H9 (cell line): Measurements from ENCODE around the gene PSMA2. TPM values are rescaled to one million over a fixed set of nuclear protein-coding genes. Genes with fewer than 3 reads are reported as not detected.
A peak's percentile ranks its signal among the peaks of the same experiment; 100 is the strongest.

Experiments
- DNase-seq: peaks from one replicate; pipeline ENCODE4 v3.0.0-alpha.2; 2017
- H2AFZ ChIP-seq: one replicate; pipeline ENCODE4 v1.6.1; 2013; ENCODE audit warnings: mild to moderate bottlenecking, low read length, control low read depth, moderate library complexity
- H2AK5ac ChIP-seq: 2 replicates; pipeline ENCODE4 v1.6.1; 2013; ENCODE audit warnings: low read length, control low read depth, mixed read lengths; ENCODE audit not compliant: insufficient read length
- H2BK120ac ChIP-seq: one replicate; pipeline ENCODE4 v1.6.1; 2013; ENCODE audit warnings: low read depth, mild to moderate bottlenecking, low read length, control low read depth, inconsistent platforms; ENCODE audit not compliant: poor library complexity, severe bottlenecking
- H2BK12ac ChIP-seq: 2 replicates; pipeline ENCODE4 v1.6.1; 2013; ENCODE audit warnings: low read length, control low read depth, mixed read lengths, low read depth; ENCODE audit not compliant: insufficient read length
- H2BK15ac ChIP-seq: 2 replicates; pipeline ENCODE4 v1.6.1; 2013; ENCODE audit warnings: low read depth, low read length, control low read depth
- H2BK20ac ChIP-seq: one replicate; pipeline ENCODE4 v1.6.1; 2013; ENCODE audit warnings: low read depth, mild to moderate bottlenecking, low read length, control low read depth, inconsistent platforms; ENCODE audit not compliant: poor library complexity, severe bottlenecking
- H2BK5ac ChIP-seq: 2 replicates; pipeline ENCODE4 v1.6.1; 2013; ENCODE audit warnings: low read length, control low read depth, mixed read lengths; ENCODE audit not compliant: insufficient read length
- H3K14ac ChIP-seq: 2 replicates; pipeline ENCODE4 v1.6.1; 2013; ENCODE audit warnings: low read length, control low read depth; ENCODE audit not compliant: insufficient read depth
- H3K18ac ChIP-seq: 2 replicates; pipeline ENCODE4 v1.6.1; 2013; ENCODE audit warnings: low read depth, mild to moderate bottlenecking, mixed read lengths, low read length, control low read depth; ENCODE audit not compliant: insufficient read length
- H3K23ac ChIP-seq: 2 replicates; pipeline ENCODE4 v1.6.1; 2013; ENCODE audit warnings: low read length, control low read depth, mixed read lengths, low read depth; ENCODE audit not compliant: insufficient read length
- H3K23me2 ChIP-seq: 2 replicates; pipeline ENCODE4 v1.6.1; 2013; ENCODE audit warnings: low read depth, mild to moderate bottlenecking, mixed read lengths, low read length, control low read depth; ENCODE audit not compliant: insufficient read length, poor library complexity, severe bottlenecking
- H3K27ac ChIP-seq: 2 replicates; pipeline ENCODE4 v1.5.1; 2013; ENCODE audit warnings: low read length, control low read depth, mixed read lengths, low read depth; ENCODE audit not compliant: insufficient read length
- H3K27me3 ChIP-seq: 2 replicates; pipeline ENCODE4 v1.6.1; 2013; ENCODE audit warnings: low read length, control low read depth, inconsistent platforms; ENCODE audit not compliant: insufficient read depth
- H3K4ac ChIP-seq: 2 replicates; pipeline ENCODE4 v1.6.1; 2013; ENCODE audit warnings: low read depth, mild to moderate bottlenecking, control low read depth, inconsistent platforms, low read length, moderate library complexity
- H3K4me1 ChIP-seq: 2 replicates; pipeline ENCODE4 v1.6.1; 2013; ENCODE audit warnings: low read length, control low read depth, inconsistent platforms; ENCODE audit not compliant: insufficient read depth
- H3K4me2 ChIP-seq: 2 replicates; pipeline ENCODE4 v1.6.1; 2013; ENCODE audit warnings: low read length, control low read depth, mixed read lengths; ENCODE audit not compliant: insufficient read length, insufficient read depth
- H3K56ac ChIP-seq: 2 replicates; pipeline ENCODE4 v1.6.1; 2013; ENCODE audit warnings: low read depth, mild to moderate bottlenecking, mixed read lengths, low read length, control low read depth; ENCODE audit not compliant: insufficient read length
- H3K79me1 ChIP-seq: 2 replicates; pipeline ENCODE4 v1.6.1; 2013; ENCODE audit warnings: low read depth, mild to moderate bottlenecking, moderate library complexity, low read length, control low read depth, inconsistent platforms; ENCODE audit not compliant: insufficient read depth, poor library complexity, severe bottlenecking
- H3K79me2 ChIP-seq: 2 replicates; pipeline ENCODE4 v1.6.1; 2013; ENCODE audit warnings: low read length, control low read depth, inconsistent platforms; ENCODE audit not compliant: insufficient read depth
- H3K9ac ChIP-seq: 2 replicates; pipeline ENCODE4 v1.6.1; 2013; ENCODE audit warnings: low read length, control low read depth, mixed read lengths; ENCODE audit not compliant: insufficient read length; ENCODE audit errors: extremely low read depth
- H3K9me3 ChIP-seq: one replicate; pipeline ENCODE4 v1.6.1; 2013; ENCODE audit warnings: low read depth, low read length, inconsistent platforms; ENCODE audit not compliant: control insufficient read depth
- H3T11ph ChIP-seq: one replicate; pipeline ENCODE4 v1.6.1; 2013; ENCODE audit warnings: mild to moderate bottlenecking, low read length, control low read depth, inconsistent platforms
- H4K20me1 ChIP-seq: one replicate; pipeline ENCODE4 v1.6.1; 2013; ENCODE audit not compliant: control insufficient read depth, insufficient read length, insufficient read depth
- H4K5ac ChIP-seq: 2 replicates; pipeline ENCODE4 v1.6.1; 2013; ENCODE audit warnings: low read depth, mild to moderate bottlenecking, mixed read lengths, low read length, control low read depth; ENCODE audit not compliant: insufficient read length
- H4K8ac ChIP-seq: replicated peaks from 2 replicates; pipeline ENCODE4 v1.6.1; 2013; ENCODE audit warnings: low read length, control low read depth, mixed read lengths, low read depth; ENCODE audit not compliant: insufficient read length
- H4K91ac ChIP-seq: 2 replicates; pipeline ENCODE4 v1.6.1; 2013; ENCODE audit warnings: low read depth, mild to moderate bottlenecking, moderate library complexity, mixed read lengths, low read length, control low read depth; ENCODE audit not compliant: insufficient read length
- H3K27ac Mint-ChIP-seq, 3 experiments: 2 replicates in 2 of 3; 3 replicates in 1 of 3; pipeline ENCODE4 v1.8.0; 2020 to 2021; ENCODE audit warnings: mixed read lengths in 3 of 3, mild to moderate bottlenecking in 1 of 3, moderate library complexity in 1 of 3
- H3K27me3 Mint-ChIP-seq: 2 replicates; pipeline ENCODE4 v1.8.0; 2021; ENCODE audit warnings: low read depth, mild to moderate bottlenecking, moderate library complexity, mixed read lengths
- H3K36me3 Mint-ChIP-seq, 3 experiments: 2 replicates in 2 of 3; 3 replicates in 1 of 3; pipeline ENCODE4 v1.8.0; 2020 to 2021; ENCODE audit warnings: low read depth in 3 of 3, mixed read lengths in 3 of 3; ENCODE audit not compliant: insufficient read depth in 1 of 3
- H3K4me1 Mint-ChIP-seq, 2 experiments: 2 replicates each; pipeline ENCODE4 v1.8.0; 2020; ENCODE audit warnings: mixed read lengths in 2 of 2
- H3K4me3 Mint-ChIP-seq, 2 experiments: 2 replicates in 1 of 2; 3 replicates in 1 of 2; pipeline ENCODE4 v1.8.0; 2020 to 2021; ENCODE audit warnings: mild to moderate bottlenecking in 2 of 2, mixed read lengths in 2 of 2, moderate library complexity in 1 of 2
- H3K9me3 Mint-ChIP-seq, 2 experiments: 2 replicates in 1 of 2; 3 replicates in 1 of 2; pipeline ENCODE4 v1.8.0; 2020; ENCODE audit warnings: mild to moderate bottlenecking in 2 of 2, mixed read lengths in 2 of 2, moderate library complexity in 1 of 2
- CTCF ChIP-seq: fragments of 200-600 bp; sonication (generic); conservative IDR thresholded peaks from 3 replicates; pipeline ENCODE4 v1.8.0; 2021; ENCODE audit warnings: antibody characterized with exemption, mild to moderate bottlenecking
- WGBS: extraction: QIAGEN DNeasy Blood & Tissue Kit; methylation state at CpG from one replicate; pipeline ENCODE4 v1.1.7; 2013; ENCODE audit warnings: missing lambda C conversion rate, low lambda C conversion rate, mixed read lengths; ENCODE audit not compliant: insufficient read length; ENCODE audit errors: extremely low coverage; 5-methylcytosine and 5-hydroxymethylcytosine counted together
- long read RNA-seq: library from polyadenylated mRNA; unstranded; transcript quantifications from one replicate; pipeline ENCODE4 v2.0.0, GENCODE V29; 2020
- total RNA-seq: library from RNA; stranded (reverse); gene quantifications from 2 replicates; pipeline ENCODE4 v1.2.1, GENCODE V29; 2021

PSMA2 gene
- total RNA-seq, result 227 and 239 TPM in 2 replicates
- long read RNA-seq, transcript PSMA2-201 (8 exons, 1,487 nt), result major isoform, 865 of 881 reads
- long read RNA-seq, partial matches to known transcripts, result 5 of 881 reads
- long read RNA-seq, other reads (novel, unspliced or antisense), result 5 of 881 reads

GRCh38 chr7:42931834-42932651, at the start of gene PSMA2, which contains the start of gene MRPL32:
Gene PSMA2, minus strand, starts transcription at chr7:42932174. Its CDS starts 16 bp downstream, at chr7:42932158.
Gene MRPL32, plus strand, starts transcription at chr7:42932376. Its CDS starts 11 bp downstream, at chr7:42932387.
- H2BK20ac ChIP-seq, result no peak within 1 kb of the TSS
- H3T11ph ChIP-seq, result no peak within 1 kb of the TSS
- Mint-ChIP-seq H3K4me3 (peak within 1 kb of the TSS; percentile 97 to 100), H3K9me3 (peaks cover 0 to 3% of the 10 kb centered on the region in 2 experiments; a peak in 1 of 5 replicates), H3K4me1 (peaks cover 17 to 24% of the 10 kb centered on the region in 2 experiments), H3K36me3 (peaks cover 11 to 40% (median 34%) of the 10 kb centered on the region in 3 experiments), H3K27me3 (0 out of 2 replicates have a peak, but pooled peaks cover 2% of the 10 kb centered on the region), H3K27ac (peak within 1 kb of the TSS; percentile 98 to 99 (median 99))
- no peak within 1 kb of the TSS for H4K5ac ChIP-seq
- H4K91ac ChIP-seq, result no peak within 1 kb of the TSS
- H2AFZ ChIP-seq, result no peak within 1 kb of the TSS
- no peak within 1 kb of the TSS for H4K8ac ChIP-seq
- no peak within 1 kb of the TSS for H3K56ac ChIP-seq
- H3K14ac ChIP-seq, result peak within 1 kb of the TSS; percentile 84
- peaks cover 49% of the 10 kb centered on the region for H3K79me2 ChIP-seq
- H3K18ac ChIP-seq, result peak within 1 kb of the TSS; percentile 75
- no peaks in the 10 kb centered on the region for H3K27me3 ChIP-seq
- no peaks in the 10 kb centered on the region for H3K79me1 ChIP-seq
- H4K20me1 ChIP-seq, result no peaks in the 10 kb centered on the region
- H2BK5ac ChIP-seq, result peak within 1 kb of the TSS; percentile 46
- no peak within 1 kb of the TSS for H3K27ac ChIP-seq
- H3K23me2 ChIP-seq, result peaks cover 11% of the 10 kb centered on the region
- WGBS, result no CpG with 5 or more reads among the region's 56 CpGs
- H2BK12ac ChIP-seq, result no peak within 1 kb of the TSS
- H3K9me3 ChIP-seq, result no peaks in the 10 kb centered on the region
- H2BK15ac ChIP-seq, result no peak within 1 kb of the TSS
- peak within 1 kb of the TSS; percentile 80 for H3K4me2 ChIP-seq
- H2BK120ac ChIP-seq, result no peak within 1 kb of the TSS
- no peak within 1 kb of the TSS for H2AK5ac ChIP-seq
- H3K4me1 ChIP-seq, result no peaks in the 10 kb centered on the region
- no peak within 1 kb of the TSS for H3K23ac ChIP-seq
- peak; percentile 97 for DNase-seq
- H3K9ac ChIP-seq, result peak within 1 kb of the TSS; percentile 95
- TF ChIP-seq CTCF, result no peak
- H3K4ac ChIP-seq, result no peak within 1 kb of the TSS
